OCI-LY7 (cell line): Measurements from ENCODE around the gene ZNF23. TPM values are rescaled to one million over a fixed set of nuclear protein-coding genes. Genes with fewer than 3 reads are reported as not detected.

Experiments
- BruUV-seq: library from RNA; stranded (reverse); fragments of 400-500 nt; replicated peaks from 2 replicates; lab custom pipeline; 2021; lab: Mats Ljungman, UMichigan
- CTCF ChIA-PET: fragments of 300-600 bp; sonication (Branson Sonifier 250); formaldehyde crosslinking; loops from one replicate; lab custom pipeline; 2022; ENCODE audit warnings: antibody characterized with exemption; ENCODE audit not compliant: unreplicated experiment; lab: Charles Lee
- POLR2A ChIA-PET: fragments of 300-600 bp; sonication (Branson Sonifier 250); formaldehyde crosslinking; loops from one replicate; lab custom pipeline; 2022; ENCODE audit warnings: antibody characterized with exemption; lab: Charles Lee
- DNase-seq: peaks from one replicate; pipeline ENCODE4 v3.0.0-alpha.2; 2015; ENCODE audit warnings: low spot score
- H2AFZ ChIP-seq: fragments of 200-600 bp; sonication (generic), shearing (Covaris generic); 2 replicates; pipeline ENCODE4 v1.6.1; 2014; ENCODE audit warnings: mild to moderate bottlenecking, antibody characterized with exemption, low read length, moderate library complexity
- H3K27ac ChIP-seq: fragments of 200-600 bp; sonication (generic); 2 replicates; pipeline ENCODE4 v1.5.1; 2014; ENCODE audit warnings: mixed run types, low read depth, mild to moderate bottlenecking, moderate library complexity, low read length, inconsistent platforms; ENCODE audit not compliant: poor library complexity, severe bottlenecking
- H3K36me3 ChIP-seq: fragments of 200-600 bp; sonication (generic); 2 replicates; pipeline ENCODE4 v1.6.1; 2014; ENCODE audit warnings: mild to moderate bottlenecking, antibody characterized with exemption, low read length, moderate library complexity, mixed read lengths; ENCODE audit not compliant: insufficient read depth
- H3K4me1 ChIP-seq: fragments of 200-600 bp; sonication (generic); 2 replicates; pipeline ENCODE4 v1.5.1; 2014; ENCODE audit warnings: mild to moderate bottlenecking, low read length; ENCODE audit not compliant: insufficient read depth, poor library complexity, severe bottlenecking
- H3K4me2 ChIP-seq: fragments of 200-600 bp; sonication (generic); 2 replicates; pipeline ENCODE4 v1.6.1; 2014; ENCODE audit warnings: mild to moderate bottlenecking, low read length
- H3K4me3 ChIP-seq: fragments of 200-600 bp; sonication (generic); 2 replicates; pipeline ENCODE4 v1.5.1; 2014; ENCODE audit warnings: mild to moderate bottlenecking, low read depth, low read length; ENCODE audit not compliant: poor library complexity, severe bottlenecking
- H3K79me2 ChIP-seq: fragments of 200-600 bp; sonication (generic); 2 replicates; pipeline ENCODE4 v1.6.1; 2016; ENCODE audit warnings: low read depth, mild to moderate bottlenecking, low read length, moderate library complexity, mixed read lengths; ENCODE audit not compliant: insufficient read depth
- H3K9me2 ChIP-seq: fragments of 200-600 bp; sonication (generic); 2 replicates; pipeline ENCODE4 v1.6.1; 2016; ENCODE audit warnings: mild to moderate bottlenecking, low read length, mixed read lengths; ENCODE audit not compliant: insufficient read depth
- H3K9me3 ChIP-seq: fragments of 200-600 bp; sonication (generic); 2 replicates; pipeline ENCODE4 v1.6.1; 2014; ENCODE audit warnings: mild to moderate bottlenecking, mixed run types, low read length, mixed read lengths
- H4K20me1 ChIP-seq: fragments of 200-600 bp; sonication (generic); 2 replicates; pipeline ENCODE4 v1.6.1; 2014; ENCODE audit warnings: mild to moderate bottlenecking, antibody characterized with exemption, low read length, moderate library complexity, mixed read lengths; ENCODE audit not compliant: insufficient read depth
- EZH2phosphoT487 ChIP-seq: fragments of 200-600 bp; sonication (generic); IDR thresholded peaks from 2 replicates; pipeline ENCODE4 v1.6.1; 2018; ENCODE audit warnings: low read depth, borderline replicate concordance, mild to moderate bottlenecking, mixed run types, antibody characterized with exemption, low read length, moderate library complexity, mixed read lengths
- intact Hi-C: fragments of 100-400 bp; cut with micrococcal nuclease; formaldehyde crosslinking; loops from one replicate; pipeline ENCODE4 v1.10.0; 2022; ENCODE audit not compliant: unreplicated experiment
- total RNA-seq, 2 experiments: library from RNA; depleted of rRNA in 1 of 2; stranded (reverse); fragments of >200 nt in 1 of 2; shearing (Covaris generic) in 1 of 2; gene quantifications; 2 replicates each; pipeline ENCODE4 v1.2.3, GENCODE V29; 2014 to 2022
- TF ChIP-seq, protein P1 (sequence below): fragments of 200-600 bp; sonication (generic); conservative IDR thresholded peaks from 2 replicates; pipeline ENCODE4 v1.5.1; 2014; ENCODE audit warnings: mild to moderate bottlenecking, antibody characterized with exemption, low read length, moderate library complexity, mixed read lengths

The ZNF23 gene
- total RNA-seq, 2 experiments from 2014 or later: 7.4 to 11.8 TPM

GRCh38 chr16:71472051-71472450 lies 10.0 kb upstream of the ZNF23 start:
- Histone ChIP-seq H3K4me3 (no peak overlapping the region), H3K36me3 (no peaks in the 10 kb centered on the region), H3K9me3 (no peaks in the 10 kb centered on the region), H4K20me1 (no peaks in the 10 kb centered on the region), H3K4me2 (no peak overlapping the region), H2AFZ (no peak overlapping the region), H3K79me2 (no peaks in the 10 kb centered on the region), H3K4me1 (no peaks in the 10 kb centered on the region), H3K9me2 (no peaks in the 10 kb centered on the region), H3K27ac (no peak overlapping the region)
- DNase-seq: no peak
- ChIA-PET CTCF (no interaction called here), POLR2A (no interaction called here)
- BruUV-seq: no TSS peak
- intact Hi-C loops: no loop called here
- TF ChIP-seq, protein P1, sequence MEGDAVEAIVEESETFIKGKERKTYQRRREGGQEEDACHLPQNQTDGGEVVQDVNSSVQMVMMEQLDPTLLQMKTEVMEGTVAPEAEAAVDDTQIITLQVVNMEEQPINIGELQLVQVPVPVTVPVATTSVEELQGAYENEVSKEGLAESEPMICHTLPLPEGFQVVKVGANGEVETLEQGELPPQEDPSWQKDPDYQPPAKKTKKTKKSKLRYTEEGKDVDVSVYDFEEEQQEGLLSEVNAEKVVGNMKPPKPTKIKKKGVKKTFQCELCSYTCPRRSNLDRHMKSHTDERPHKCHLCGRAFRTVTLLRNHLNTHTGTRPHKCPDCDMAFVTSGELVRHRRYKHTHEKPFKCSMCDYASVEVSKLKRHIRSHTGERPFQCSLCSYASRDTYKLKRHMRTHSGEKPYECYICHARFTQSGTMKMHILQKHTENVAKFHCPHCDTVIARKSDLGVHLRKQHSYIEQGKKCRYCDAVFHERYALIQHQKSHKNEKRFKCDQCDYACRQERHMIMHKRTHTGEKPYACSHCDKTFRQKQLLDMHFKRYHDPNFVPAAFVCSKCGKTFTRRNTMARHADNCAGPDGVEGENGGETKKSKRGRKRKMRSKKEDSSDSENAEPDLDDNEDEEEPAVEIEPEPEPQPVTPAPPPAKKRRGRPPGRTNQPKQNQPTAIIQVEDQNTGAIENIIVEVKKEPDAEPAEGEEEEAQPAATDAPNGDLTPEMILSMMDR: no peak
- no peak for TF ChIP-seq EZH2phosphoT487

GRCh38 chr16:71467810-71468209 lies 5.8 kb upstream of the ZNF23 start:
- ChIA-PET CTCF (no interaction called here), POLR2A (interaction anchor here (0.6 kb wide), 1 partner anchor 13 kb away, joined by 3 read pairs; no protein-coding TSS in a partner anchor)
- intact Hi-C loops: no loop called here
- Histone ChIP-seq H3K4me1 (peaks cover under 1% of the 10 kb centered on the region), H3K9me3 (no peaks in the 10 kb centered on the region), H3K79me2 (no peaks in the 10 kb centered on the region), H3K9me2 (no peaks in the 10 kb centered on the region), H3K4me3 (no peak overlapping the region), H2AFZ (no peak overlapping the region), H3K36me3 (no peaks in the 10 kb centered on the region), H3K27ac (no peak overlapping the region), H3K4me2 (no peak overlapping the region), H4K20me1 (no peaks in the 10 kb centered on the region)
- DNase-seq: peak; percentile 50
- TF ChIP-seq EZH2phosphoT487: no peak
- TF ChIP-seq, protein P1: no peak
- BruUV-seq: no TSS peak

DNA sequence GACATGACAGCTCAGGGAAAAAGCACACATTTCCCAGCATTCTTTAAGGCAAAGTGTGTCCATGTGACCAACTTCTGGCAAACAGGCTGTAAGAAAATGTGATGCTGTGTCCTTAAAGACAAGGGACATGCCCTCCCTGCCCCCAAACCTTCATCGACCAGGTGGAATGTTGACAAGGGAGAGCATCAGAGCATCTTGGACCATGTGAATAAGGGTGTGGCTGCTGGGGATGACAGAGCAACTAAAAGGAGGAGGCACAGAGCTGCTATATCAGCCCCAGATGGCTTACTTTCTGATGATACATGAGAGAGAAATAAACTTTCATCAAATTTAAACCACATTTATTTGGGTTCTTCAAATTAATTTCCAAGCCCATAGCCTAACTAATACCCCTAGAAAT lies 2.2 kb upstream of the ZNF23 start:
- DNase-seq: no peak
- no peak for TF ChIP-seq EZH2phosphoT487
- TF ChIP-seq, protein P1: no peak
- H2AFZ ChIP-seq: no peak overlapping the region
- no peaks in the 10 kb centered on the region for H3K9me2 ChIP-seq
- intact Hi-C loops: no loop called here
- no TSS peak for BruUV-seq
- H3K4me1 ChIP-seq: peaks cover 16% of the 10 kb centered on the region
- no peaks in the 10 kb centered on the region for H3K36me3 ChIP-seq
- POLR2A ChIA-PET: interaction anchor here (0.9 kb wide), 1 partner anchor 19 kb away, joined by 3 read pairs; no protein-coding TSS in a partner anchor
- no peak overlapping the region for H3K4me3 ChIP-seq
- CTCF ChIA-PET: no interaction called here
- no peaks in the 10 kb centered on the region for H3K9me3 ChIP-seq
- peaks cover 24% of the 10 kb centered on the region; the same call in 1 of the 2 replicates for H3K79me2 ChIP-seq
- no peaks in the 10 kb centered on the region for H4K20me1 ChIP-seq
- no peak overlapping the region for H3K27ac ChIP-seq
- H3K4me2 ChIP-seq: no peak overlapping the region
